HG02885 (cell line): ENCODE results near the gene ELAC2.
"Not testable (repeated sequence)": the region's sequence is repeated elsewhere in the genome, so short reads cannot be mapped to it uniquely, and the experiment has no call there.

Source experiments
- ATAC-seq: cut with Tn5 transposase; IDR thresholded peaks from one replicate; pipeline ENCODE4 v1.9.1; 2021; ENCODE audit warnings: mild to moderate bottlenecking; ENCODE audit not compliant: unreplicated experiment, poor library complexity

The ELAC2 gene

GRCh38 chr17:12992676-12993075, 25.2 kb downstream of the ELAC2 start:
- ATAC-seq, result no peak

GRCh38 chr17:12990926-12991325, 26.9 kb downstream of the ELAC2 start:
- no peak for ATAC-seq

GRCh38 chr17:12990041-12990808, 27.6 kb downstream of the ELAC2 start:
- no peak for ATAC-seq

GRCh38 chr17:12987120-12987519, 30.7 kb downstream of the ELAC2 start:
- ATAC-seq, result no peak

GRCh38 chr17:12985431-12986293, 32.2 kb downstream of the ELAC2 start:
- no peak for ATAC-seq

GRCh38 chr17:12983991-12984884, 33.6 kb downstream of the ELAC2 start:
- ATAC-seq, result no peak

- ATAC-seq, result peak; percentile 67
Observed at GRCh38 chr17:12982224-12982623, 35.6 kb downstream of the ELAC2 start.

- no peak for ATAC-seq
Observed at GRCh38 chr17:12979826-12980500, 37.9 kb downstream of the ELAC2 start.

- ATAC-seq, result no peak
Observed at GRCh38 chr17:12979246-12979645, 38.6 kb downstream of the ELAC2 start.

GRCh38 chr17:12978787-12979186, 39.0 kb downstream of the ELAC2 start:
- ATAC-seq, result not testable (repeated sequence)

- ATAC-seq, result no peak
Observed at GRCh38 chr17:12977008-12977751, 40.6 kb downstream of the ELAC2 start.

- no peak for ATAC-seq
Observed at GRCh38 chr17:12974005-12974531, 43.8 kb downstream of the ELAC2 start.

GRCh38 chr17:12973496-12974004, 44.3 kb downstream of the ELAC2 start:
- no peak for ATAC-seq

- ATAC-seq, result no peak
Observed at GRCh38 chr17:12967962-12968361, 49.9 kb downstream of the ELAC2 start.

GRCh38 chr17:12966413-12966812, 51.4 kb downstream of the ELAC2 start:
- ATAC-seq, result no peak

GRCh38 chr17:12965988-12966387, 51.8 kb downstream of the ELAC2 start:
- ATAC-seq, result no peak

GRCh38 chr17:12964840-12965239, 53.0 kb downstream of the ELAC2 start:
- ATAC-seq, result no peak

GRCh38 chr17:12964162-12964561, 53.7 kb downstream of the ELAC2 start:
- ATAC-seq, result no peak

- ATAC-seq, result no peak
Observed at GRCh38 chr17:12963505-12963904, 54.3 kb downstream of the ELAC2 start.
